Lung microvascular endothelial cell (primary cell): ENCODE data around the gene FIG4. TPM values are rescaled to one million over a fixed set of nuclear protein-coding genes. Genes with fewer than 3 reads are reported as not detected.
"Not testable (repeated sequence)": the region's sequence is repeated elsewhere in the genome, so short reads cannot be mapped to it uniquely, and the experiment has no call there.

Experiments used
- DNase-seq, 2 donors: peaks; one replicate each; pipeline versions ENCODE4 v3.0.0 to v3.0.0-alpha.2; 2010; ENCODE audit warnings: low read depth in 2 of 2
- total RNA-seq: library from RNA; depleted of rRNA; stranded (reverse); fragments of >200 nt; gene quantifications from 2 replicates; pipeline ENCODE4 v1.2.1, GENCODE V29; 2014

FIG4 gene
- total RNA-seq, 1 donor from 2014 or later: 12.7 TPM

DNA sequence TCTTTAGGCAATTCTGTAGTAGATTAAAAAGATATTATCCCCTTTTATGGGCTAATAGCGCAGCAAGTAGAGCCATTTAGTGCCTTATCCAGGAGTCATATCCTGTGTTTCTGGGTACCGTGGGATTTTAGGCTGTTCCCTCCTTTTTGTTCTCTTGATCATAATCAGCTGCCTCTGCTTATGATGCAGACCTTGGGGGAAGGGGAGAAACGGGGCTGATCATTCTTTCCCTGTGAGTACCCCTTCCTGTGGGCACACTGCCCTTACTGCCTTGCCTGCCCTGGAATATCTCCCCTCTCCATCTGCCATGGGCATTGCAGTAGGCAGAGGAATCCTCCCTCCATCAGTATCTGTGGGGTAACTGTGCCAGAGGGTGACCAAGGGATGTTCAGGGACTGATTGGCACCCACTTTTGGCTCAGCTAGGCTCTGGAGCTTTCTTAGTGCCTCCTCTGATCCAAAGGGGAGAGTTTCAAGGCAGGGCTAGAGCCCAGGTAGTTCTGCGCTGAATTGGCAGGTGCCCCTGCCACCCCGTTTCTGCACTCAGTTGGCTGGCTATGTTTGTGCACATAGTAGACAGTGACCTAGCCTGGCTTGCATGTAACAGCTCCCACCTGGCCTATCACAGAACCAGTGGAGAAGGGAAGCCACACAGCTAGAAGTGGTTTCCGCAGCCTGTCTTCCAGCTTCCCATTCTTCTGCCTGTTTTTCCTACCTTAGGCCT is 103.3 kb downstream of the FIG4 start:
- DNase-seq: peak; percentile 33 to 73

DNA sequence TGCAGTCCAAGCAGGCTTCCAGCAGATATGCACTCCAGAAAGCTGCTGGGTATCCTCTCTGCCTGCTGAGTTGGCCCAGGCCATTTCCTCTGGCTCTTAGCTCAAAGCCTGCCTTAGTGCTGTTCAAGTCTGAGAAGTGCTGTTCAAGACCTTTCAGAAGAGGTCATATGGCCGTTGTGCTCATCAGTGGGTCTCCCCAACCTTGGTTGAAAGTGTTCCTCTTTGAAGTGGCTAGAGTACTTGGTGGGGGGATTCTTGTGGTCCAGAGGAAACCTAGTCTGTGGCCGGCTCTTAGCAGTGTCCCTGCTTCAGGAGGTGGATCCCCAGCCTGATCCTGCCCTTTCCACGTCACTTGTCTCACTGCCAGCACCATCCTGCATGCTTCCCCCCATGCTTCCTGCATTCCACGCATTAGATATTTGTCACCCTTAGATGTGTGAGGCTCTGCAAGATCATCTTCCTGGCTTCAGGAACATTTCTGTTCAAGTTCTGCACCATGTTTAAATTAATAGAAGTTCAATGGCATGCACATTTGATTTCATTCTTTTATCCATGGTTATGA is 105.0 kb downstream of the FIG4 start:
- DNase-seq: peak; percentile 77 to 81

DNA sequence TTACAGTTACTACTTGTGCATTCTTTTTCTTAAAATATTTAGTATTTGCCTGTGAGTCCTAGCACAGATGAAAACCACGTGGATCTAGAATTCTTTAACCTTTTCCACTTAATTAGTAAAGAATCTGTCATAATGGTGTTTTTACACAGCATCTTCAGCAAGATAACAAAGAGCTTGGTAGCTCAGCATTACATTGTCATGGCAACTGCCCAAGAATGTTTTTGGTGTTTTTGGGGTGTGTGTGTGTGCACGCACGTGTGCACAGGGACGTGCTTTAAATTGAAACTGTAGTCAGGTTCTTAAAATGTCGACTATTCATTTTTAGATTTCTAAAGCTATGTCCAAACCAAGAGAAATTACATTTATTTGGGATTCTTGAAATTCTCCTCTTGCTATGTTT is 108.0 kb downstream of the FIG4 start:
- no peak for DNase-seq

DNA sequence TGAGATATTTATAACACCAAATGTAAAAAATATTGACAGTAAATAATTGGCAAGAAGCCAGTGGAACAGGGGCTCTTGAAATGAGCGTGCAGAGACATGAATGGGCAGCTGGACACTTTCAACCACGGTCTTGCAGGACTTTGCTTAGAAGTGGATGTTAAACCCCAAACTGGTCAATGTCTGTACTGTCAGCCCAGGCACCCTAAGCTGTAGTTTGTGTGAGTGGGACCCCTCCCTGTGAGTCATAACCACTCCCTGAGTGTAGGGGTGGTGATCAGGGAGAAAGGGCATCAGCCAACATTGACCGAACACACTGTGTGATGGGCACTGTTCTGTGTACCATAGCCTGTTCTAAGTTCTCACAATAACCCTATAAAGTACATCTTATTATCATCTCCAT is 108.6 kb downstream of the FIG4 start:
- no peak for DNase-seq

DNA sequence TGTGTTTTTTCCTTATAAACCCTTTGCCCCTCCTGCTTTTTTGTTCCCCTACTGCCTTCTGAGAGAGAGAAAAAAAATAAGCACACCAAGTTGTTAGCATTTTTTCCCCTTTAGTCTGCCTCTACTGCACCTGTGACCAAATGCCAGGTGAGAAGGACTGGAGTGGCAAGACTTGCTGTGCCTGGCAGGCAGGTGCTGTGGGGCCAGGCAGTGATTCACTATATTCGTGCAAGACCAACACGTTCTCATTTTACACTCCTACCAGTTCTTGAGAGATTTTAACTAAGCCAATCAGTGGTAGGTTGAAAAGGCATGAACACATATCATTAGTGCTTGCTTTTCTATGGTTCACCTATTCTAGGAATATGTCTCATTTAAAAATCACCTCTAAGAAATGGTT is 109.7 kb downstream of the FIG4 start:
- no peak for DNase-seq

DNA sequence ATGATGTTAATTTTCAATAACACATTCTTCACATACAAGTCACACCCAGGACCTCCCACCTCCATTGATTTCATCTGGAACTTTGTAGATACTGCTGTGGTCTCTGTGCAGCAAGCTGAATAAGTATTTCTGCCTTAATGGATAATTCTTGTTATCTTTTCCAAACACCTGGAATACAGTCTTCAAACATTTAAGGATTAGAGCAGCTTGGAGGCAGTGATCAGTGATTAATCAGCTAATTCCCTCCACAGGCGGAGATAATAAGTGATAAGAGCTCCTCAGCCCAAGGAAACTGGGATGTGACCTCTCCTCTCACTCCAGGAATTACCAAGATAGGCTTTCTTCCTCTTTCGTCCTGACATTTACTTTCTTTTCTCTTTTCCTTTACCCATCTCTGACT is 110.7 kb downstream of the FIG4 start:
- DNase-seq: no peak

DNA sequence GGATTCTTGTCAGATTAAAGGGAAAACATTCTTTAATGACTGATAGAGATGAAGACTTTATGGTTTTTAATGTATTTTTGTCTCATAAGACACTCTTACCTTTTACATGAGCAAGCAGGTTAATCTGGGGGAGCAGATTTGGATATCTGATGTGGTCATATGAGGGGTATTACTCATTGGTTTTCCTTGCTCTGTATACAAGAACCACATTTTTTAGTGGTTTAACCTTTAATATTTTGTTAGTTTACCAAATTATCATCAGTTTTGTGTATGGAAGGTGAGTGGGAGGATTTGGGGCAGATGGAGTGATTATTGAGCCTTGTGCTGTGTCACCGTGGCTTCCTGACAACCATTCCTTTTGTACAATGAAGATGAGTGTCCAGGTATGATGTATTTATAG is 112.9 kb downstream of the FIG4 start:
- DNase-seq: no peak

DNA sequence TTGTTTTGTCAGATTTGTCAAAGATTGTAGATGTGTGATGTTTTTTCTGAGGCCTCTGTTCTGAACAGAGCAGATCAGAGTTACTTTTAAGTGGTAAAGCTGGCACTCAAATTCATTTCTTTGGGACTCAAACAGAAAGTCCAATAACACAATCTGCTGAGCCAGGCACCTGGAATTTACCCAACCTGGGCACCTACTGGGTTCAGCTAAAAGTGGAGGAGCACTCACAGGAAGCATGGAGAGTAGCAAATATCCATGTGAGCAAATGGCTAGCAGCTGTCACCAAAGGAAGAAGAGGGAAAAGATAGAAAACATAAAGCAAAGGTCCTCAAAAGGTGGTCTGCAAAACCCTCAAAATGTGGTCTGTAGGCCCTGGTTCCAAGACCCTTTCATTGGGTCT is 116.8 kb downstream of the FIG4 start:
- DNase-seq: no peak

DNA sequence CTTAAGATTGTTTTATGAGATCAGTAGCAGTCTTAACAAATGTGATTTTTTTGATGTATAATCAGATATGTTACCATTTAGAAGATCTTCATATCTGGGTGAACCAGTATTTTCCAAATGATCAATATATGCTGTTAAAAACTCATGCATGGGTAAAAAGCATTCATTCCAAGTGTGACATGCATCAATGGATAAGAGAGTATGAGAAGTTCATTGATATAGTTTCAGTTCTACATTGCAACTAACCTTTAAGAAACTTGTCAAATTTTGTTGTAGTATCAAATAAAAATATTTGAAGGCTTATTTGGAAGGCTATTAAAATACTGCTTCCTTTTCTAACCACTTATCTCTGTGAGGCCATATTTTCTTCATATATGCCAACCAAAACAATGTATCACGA is 117.7 kb downstream of the FIG4 start:
- no peak for DNase-seq

DNA sequence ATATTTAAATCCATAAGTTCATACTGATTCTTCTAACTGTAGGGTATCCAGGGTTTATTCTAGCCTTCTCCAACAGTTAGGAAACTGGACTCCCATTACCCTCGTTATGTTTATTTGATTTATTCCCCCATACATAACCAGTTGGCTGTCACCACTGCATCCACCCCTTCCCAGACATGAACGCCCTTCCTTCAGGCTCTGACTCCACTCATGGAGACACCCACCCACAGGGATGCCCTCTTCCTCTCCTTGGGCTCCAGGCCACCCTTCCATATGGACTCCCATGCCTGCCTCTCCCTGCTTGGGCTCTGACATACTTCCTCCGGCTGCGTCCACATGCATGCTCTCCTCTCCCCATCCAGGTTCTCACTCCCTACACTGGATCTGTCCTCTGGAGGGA is 124.0 kb downstream of the FIG4 start:
- no peak for DNase-seq

DNA sequence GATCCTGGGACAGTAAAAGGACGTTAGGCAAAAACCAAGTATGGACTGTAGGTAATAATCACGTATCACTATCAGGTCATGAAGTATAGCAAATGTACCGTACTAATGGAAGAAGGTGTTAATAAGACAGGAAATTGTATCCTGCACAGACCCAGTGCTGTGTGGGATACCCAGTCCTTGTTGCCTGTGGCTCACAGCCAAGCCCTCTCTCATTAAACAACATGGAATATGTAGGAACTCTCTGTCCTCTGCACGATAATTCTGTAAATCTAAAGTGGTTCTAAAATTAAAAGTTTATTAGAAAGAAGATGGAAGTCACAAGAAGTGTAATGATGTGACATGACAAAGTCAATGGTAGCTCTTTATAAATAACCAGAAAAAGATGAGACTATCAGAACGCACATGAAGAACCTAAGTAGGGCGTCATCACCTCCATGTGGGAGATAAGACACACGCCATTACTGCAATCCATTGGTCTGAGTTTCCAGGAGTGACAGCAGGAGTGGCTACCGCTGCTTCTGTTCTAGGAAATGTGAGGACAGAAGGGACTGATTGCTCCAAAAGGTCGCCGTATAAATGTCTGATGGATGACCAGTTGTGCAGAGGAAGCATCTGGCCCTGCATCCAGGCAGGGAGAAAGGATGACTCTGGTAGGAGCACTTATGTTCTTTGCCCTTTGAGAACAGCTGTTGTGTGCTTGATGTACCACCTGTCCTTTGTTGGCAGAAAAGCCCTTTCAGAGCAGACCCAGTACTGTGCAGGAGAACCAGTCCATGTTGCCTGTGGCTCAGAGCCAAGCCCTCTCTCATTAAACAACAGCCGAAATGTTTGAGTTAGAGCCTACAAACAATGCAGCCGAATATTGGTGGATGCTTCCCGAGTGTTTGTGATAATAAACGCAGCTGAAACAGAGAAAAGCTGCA is 125.6 kb downstream of the FIG4 start:
- DNase-seq: peak; percentile 39 to 44

DNA sequence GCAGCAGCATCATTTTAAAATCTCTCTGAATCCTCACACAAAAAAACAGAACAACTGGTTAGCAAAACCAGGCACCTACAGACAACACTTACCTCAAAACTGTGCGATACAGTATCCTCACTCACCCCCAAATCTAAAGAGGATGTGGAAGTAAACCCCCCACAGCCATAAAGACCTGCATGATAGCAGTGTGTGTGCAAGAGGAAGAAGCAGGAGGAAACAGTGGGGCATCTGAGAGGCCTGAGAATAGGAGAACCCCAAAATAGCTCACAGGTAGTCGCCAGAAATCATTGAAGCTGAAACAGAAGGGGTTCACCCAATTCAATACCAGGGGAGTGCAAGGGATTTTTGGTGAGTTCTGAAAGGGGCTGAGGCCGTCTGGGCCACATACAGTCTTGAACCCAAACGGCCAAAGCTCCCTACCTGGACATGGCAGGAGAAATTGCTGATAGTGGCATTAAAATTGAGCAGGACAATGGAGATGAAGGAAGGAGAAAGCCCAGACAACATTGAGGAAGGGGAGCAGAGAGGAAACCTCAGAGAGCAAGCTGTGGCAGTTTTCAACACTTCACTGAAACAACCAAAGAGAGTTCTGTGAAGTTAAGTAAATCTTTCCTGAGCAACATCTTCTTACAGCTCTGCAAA is 129.7 kb downstream of the FIG4 start:
- DNase-seq: no peak

DNA sequence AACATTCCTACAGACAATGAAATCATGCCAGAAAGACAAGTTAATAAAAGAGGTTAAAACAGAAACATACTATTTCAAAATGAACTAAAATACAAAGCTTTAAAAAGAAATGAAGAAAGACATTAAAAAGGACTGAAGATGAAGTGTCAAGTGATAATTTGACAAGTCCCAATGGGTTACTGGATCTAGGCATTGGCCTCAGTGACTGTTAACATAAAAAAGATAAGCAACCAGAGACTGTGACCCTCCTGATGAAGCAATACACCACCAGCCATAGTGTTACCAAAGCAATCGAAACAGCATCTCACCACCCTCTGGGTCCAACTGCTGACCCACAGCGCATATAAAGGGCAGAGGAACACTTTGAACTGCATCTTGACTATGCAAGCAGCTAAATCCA is 130.3 kb downstream of the FIG4 start:
- DNase-seq: no peak

DNA sequence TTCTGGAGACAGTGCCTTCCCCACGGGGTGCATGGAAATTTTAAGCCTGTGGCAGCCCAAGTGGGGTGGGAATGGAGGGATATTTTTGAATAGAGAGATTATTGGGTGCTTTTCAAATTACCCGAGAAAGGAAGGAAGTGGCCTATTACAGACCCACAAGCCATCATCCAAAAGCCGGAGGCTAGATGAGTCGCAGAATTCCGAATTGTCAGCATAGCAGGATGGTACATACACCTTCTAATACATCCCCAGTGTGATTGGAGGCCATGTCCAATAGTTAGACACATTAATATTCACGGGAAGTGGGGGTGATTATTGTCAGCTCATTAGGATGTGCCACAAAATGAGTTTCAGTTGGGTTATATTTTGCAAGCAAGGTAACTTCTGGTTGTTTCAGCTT is 133.0 kb downstream of the FIG4 start:
- no peak for DNase-seq

DNA sequence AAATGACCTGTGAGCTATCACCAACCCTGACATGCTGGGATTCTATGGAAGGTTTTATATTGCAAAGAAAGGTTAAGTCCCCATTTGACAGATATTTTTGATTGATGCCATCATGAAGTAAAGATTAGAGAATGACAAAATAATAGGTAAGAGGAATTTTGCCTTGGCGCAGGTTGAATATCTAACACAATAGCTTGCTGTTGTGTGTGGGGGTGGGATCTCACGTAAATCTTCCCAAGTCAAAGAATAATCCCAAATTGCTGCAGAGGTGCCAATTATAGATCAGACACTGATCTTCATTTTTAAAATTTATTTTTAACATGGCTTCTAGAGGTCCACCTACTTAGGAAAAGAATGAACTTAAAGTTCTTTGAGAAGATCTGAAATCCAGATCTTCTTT is 135.5 kb downstream of the FIG4 start:
- DNase-seq: no peak

DNA sequence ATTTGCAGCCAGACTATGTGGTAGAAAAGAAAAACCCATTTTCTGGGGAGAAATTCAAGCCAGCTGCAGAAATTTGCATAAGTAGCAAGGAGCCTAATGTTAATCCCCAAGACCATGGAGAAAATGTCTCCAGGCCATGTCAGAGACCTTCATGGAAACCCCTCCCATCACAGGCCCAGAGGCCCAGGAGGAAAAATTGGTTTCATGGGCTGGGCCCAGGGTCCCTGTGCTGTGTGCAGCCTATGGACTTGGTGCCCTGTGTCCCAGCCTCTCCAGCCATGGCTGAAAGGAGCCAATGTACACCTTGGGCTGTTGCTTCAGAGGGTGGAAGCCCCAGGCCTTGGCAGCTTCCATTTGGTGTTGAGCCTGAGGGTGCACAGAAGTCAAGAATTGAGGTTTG is 140.3 kb downstream of the FIG4 start:
- not testable (repeated sequence) for DNase-seq

DNA sequence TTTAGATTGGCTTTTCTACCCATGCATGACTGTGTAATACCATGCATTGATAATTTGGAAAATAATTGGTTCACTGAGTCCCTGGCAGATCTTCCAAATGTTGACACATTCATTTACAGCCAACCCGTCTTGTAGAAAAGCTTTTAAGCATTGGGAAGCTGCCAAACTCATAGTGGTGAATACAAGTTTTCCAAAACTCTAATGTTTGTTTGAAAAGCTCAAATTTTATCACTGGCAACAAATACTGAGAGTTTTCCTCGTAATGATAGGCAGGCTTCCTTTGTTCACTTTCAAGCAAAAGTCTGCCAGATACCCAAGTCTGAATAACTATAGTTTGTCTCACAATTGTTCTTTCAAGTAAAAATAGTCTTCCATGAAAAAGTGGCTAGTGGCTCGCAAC is 143.0 kb downstream of the FIG4 start:
- DNase-seq: no peak

DNA sequence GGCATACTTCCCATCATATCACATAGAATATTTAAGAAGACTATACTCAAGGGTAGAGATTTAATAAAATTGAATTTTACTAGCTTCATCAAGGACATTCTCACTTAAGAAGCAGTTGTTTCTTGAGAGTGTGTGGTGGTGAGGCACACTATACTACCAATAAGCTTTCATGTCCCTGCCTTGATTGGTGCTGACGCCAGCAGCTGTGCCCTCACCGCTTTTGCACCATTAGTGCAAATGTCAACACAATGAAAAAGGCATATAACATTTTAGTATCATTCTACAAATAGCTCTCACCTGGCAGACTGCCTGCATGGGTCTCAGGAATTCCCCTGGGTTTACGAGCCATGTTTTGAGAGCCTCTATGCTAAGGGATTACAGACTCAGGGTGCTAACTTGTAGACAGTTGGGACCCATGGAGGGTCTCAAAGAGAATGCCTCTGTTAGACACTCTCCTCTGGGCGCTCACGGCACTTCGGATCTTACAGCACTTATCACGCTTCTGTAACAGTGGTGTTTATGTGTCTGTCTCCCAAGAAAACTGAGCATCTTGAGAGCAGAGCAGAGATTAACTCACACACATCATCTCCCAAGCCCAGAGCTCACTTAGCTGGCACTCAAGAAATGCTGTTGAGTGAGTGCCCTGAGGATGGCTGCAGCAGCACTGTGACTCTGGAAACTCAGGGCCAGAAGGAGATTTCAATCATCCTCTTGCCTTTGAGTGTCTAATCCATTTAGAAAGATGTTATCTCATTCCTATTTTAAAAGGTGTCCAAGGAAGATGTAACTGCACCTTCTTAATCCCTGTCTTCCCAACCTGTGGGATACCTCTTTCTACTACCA is 143.7 kb downstream of the FIG4 start:
- no peak for DNase-seq

DNA sequence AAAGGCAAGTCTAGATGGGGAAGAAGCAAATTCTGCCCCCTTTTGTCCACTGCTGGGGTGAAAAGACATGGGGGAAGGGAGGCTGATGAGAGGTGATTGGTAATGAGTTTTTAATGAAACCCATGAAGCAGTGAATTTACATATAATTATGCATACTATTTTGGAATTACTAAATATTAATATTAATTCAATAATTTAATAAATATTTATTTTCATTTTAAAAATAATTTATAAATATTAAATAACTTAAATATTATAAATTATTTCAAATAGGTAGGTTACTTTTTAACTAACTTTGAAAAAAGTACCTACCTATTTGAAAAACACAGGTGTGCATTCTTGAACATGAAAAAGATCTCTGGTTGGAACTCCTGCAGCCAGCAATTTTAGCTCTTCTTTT is 148.9 kb downstream of the FIG4 start:
- DNase-seq: no peak

DNA sequence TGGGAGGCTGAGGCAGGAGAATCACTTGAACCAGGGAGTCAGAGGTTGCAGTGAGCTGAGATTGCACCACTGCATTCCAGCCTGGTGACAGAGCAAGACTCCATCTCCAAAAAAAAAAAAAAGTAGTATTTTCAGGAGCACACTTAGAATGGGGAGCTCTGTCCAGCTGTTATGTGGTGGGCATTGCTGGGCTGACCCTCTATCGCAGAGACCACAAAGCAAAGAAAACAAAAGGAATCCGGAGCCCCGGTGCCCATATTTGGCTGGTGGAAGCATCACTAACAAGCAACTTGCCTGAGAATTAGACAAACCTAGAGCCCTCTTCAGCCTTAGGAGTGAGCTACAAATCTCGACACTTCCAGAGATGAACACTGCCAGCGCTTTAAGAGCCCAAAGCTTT is 149.7 kb downstream of the FIG4 start:
- DNase-seq: no peak

DNA sequence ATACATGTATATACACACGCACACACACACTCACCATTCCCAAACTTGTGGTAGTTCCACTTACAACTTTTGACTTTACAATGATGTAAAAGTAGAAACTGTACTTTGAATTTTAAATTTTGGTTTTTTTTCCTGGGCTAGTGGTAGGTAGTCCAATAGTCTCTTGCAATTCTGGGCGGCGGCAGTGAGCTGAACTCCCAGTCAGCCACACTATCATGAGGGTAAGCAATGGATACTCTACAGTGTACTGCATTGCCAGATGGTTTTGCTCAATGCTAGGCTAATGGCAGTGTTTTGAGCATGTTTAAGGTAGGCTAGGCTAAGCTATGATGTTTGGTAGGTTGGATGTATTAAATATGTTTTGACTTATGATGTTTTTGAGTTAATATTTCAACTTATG is 150.8 kb downstream of the FIG4 start:
- DNase-seq: no peak
